ENCODE measurements around the gene SLC34A3.
A peak's percentile ranks its signal among the peaks of the same experiment; 100 is the strongest.

SLC34A3 gene

DNA sequence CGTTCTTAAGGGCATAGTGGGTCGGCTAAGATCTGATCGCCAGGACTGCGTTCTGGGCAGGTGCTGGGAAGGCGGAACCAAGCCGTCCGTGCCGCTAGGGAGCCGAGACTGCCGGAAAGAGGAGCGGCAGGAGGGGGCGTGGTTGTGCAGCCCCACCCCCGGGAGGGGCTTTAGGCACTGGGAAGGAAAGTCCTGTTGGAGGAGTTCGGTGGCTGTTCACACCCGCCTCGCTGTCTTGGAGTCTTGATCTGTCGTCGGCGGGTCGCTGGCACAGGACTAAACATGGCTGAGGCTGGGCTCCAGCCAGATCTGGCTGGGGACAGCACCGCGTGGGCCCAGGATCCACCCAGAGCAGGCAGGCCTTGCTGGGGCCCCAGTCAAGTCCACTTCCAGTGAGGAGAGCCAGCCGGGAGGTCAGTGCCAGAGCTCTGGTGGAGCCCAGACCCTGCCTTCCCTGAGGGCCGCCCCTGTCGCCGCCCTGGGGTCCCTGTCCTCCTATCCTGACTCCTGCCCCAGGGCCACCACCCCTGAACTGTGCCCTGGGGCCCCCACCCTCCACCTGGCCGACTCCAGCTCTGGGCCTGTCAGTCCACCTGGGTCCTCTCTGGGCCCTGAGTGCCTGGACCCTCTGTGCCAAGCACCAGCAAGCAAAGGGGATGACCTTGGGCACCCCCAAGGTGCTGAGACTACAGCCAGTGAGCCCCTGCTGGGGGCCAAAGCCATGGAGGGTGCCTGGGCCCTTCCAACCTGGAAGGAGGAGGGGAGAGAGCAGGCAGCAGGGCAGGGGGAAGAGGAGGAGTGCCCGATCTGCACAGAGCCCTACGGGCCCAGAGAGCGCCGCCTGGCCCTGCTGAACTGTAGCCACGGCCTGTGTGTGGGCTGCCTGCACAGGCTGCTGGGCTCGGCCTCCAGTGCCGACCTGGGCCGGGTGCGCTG is 13.2 kb upstream of the SLC34A3 start:
- H3K27ac Mint-ChIP-seq: no peak overlapping the region

GRCh38 chr9:137218212-137218753 is 12.4 kb upstream of the SLC34A3 start:
- no peak for DNase-seq
- Mint-ChIP-seq H3K4me3 (no peak overlapping the region), H3K27ac (no peak overlapping the region), H3K27me3 (no peaks in the 10 kb centered on the region), H3K9me3 (no peaks in the 10 kb centered on the region), H3K4me1 (peaks cover 7% of the 10 kb centered on the region), H3K36me3 (no peaks in the 10 kb centered on the region)
- CTCF ChIA-PET: no interaction called here

More for the DNA sequence above, 13.2 kb upstream of the SLC34A3 start:
- Mint-ChIP-seq H3K4me1 (peaks cover 2% of the 10 kb centered on the region), H3K27me3 (no peaks in the 10 kb centered on the region), H3K36me3 (peaks cover 3% of the 10 kb centered on the region), H3K4me3 (no peak overlapping the region), H3K9me3 (no peaks in the 10 kb centered on the region)
- CTCF ChIA-PET: interaction anchor here (0.6 to 1.2 kb wide), 3 partner anchors 19 to 203 kb away, joined by 3 to 5 read pairs (median 4); no protein-coding TSS in a partner anchor
- no peak for DNase-seq

GRCh38 chr9:137218754-137219271 is 11.9 kb upstream of the SLC34A3 start:
- H3K4me1 Mint-ChIP-seq: peaks cover 7% of the 10 kb centered on the region
- no peaks in the 10 kb centered on the region for H3K27me3 Mint-ChIP-seq
- no peaks in the 10 kb centered on the region for H3K9me3 Mint-ChIP-seq
- no peak overlapping the region for H3K27ac Mint-ChIP-seq
- no peak overlapping the region for H3K4me3 Mint-ChIP-seq
- no peak for DNase-seq
- no peaks in the 10 kb centered on the region for H3K36me3 Mint-ChIP-seq
- CTCF ChIA-PET: no interaction called here

DNA sequence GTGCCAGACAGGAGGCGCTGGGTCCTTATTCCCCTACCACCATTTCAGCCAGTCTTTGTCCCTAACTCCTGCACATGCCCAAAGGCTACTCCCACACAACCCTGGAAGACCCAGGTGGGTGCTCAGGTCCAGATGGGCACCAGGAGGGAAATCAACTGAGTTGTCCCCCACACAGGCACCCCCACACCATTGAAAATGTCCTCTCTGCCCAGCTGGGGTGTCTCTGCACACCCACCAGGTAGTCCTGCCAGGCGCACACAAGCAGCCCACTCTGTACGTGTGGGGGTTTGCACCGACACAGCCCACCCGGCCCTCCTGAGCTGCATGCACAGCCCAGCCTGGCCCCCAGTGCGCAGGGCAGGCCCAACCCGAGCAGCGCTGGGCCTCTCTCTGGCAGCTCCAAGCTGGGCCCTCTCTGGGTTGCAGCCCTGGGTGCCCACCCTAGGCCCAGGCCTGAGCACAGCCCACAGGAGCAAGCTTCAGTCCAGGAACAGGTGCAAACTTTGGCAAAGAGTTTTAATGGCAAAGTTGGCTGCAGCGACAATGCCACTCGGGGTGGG is 10.9 kb upstream of the SLC34A3 start:
- Mint-ChIP-seq H3K36me3 (no peaks in the 10 kb centered on the region), H3K4me3 (peak overlapping the region; percentile 21), H3K27ac (no peak overlapping the region), H3K9me3 (no peaks in the 10 kb centered on the region), H3K27me3 (no peaks in the 10 kb centered on the region), H3K4me1 (peaks cover 14% of the 10 kb centered on the region)
- CTCF ChIA-PET: interaction anchor here (1.5 kb wide), 1 partner anchor 17 kb away, joined by 3 read pairs; no protein-coding TSS in a partner anchor
- DNase-seq: no peak

DNA sequence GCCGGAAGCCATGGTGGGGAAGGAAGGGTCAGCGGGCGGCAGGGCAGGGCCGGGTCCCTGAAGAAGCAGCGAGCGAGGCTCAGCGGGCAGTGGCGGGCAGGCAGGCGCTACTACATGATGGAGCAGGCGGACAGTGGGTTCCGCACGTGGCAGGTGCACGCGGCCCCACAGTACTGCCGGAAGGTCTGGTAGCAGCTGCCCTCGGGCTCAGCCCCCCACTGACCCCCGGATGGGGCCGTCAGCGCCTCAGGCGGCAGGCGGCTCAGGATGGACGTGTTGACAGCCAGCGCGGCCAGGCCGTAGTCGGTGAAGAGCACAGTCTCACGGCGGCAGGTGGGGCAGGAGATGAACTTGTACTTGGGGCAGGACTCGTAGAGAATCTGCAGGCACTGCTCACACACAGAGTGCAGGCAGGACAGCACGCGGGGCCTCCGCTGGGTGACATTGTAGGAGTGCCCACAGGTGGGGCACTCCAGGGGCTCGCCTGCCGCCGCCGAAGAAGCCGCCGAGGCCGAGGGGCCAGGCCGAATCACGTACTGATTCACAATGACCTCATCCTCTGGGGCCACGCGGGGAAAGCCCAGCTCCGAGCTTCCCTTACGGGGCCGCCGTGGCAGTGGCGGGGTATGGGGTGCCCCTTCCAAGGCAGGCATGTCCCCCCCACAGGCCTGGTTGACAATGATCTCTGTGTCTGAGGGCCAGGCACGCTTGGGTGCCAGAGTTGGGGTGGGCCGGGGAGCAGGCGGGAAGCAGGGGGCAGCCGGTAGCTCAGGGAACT is 10.2 kb upstream of the SLC34A3 start:
- no peaks in the 10 kb centered on the region for H3K36me3 Mint-ChIP-seq
- CTCF ChIA-PET: interaction anchor here (1.5 kb wide), 1 partner anchor 16 kb away, joined by 3 read pairs; no protein-coding TSS in a partner anchor
- H3K9me3 Mint-ChIP-seq: no peaks in the 10 kb centered on the region
- no peak overlapping the region for H3K27ac Mint-ChIP-seq
- H3K27me3 Mint-ChIP-seq: no peaks in the 10 kb centered on the region
- no peak for DNase-seq
- peaks cover 19% of the 10 kb centered on the region for H3K4me1 Mint-ChIP-seq
- peak overlapping the region; percentile 58 for H3K4me3 Mint-ChIP-seq

GRCh38 chr9:137221095-137221505 is 9.6 kb upstream of the SLC34A3 start:
- H3K4me1 Mint-ChIP-seq: peaks cover 19% of the 10 kb centered on the region
- peak overlapping the region; percentile 58 for H3K4me3 Mint-ChIP-seq
- H3K27ac Mint-ChIP-seq: no peak overlapping the region
- CTCF ChIA-PET: interaction anchor here (2.4 kb wide), 1 partner anchor 33 kb away, joined by 7 read pairs; the partner anchor contains the start of genes ANAPC2 and SSNA1
- H3K36me3 Mint-ChIP-seq: no peaks in the 10 kb centered on the region
- H3K9me3 Mint-ChIP-seq: no peaks in the 10 kb centered on the region
- no peaks in the 10 kb centered on the region for H3K27me3 Mint-ChIP-seq
- DNase-seq: no peak

DNA sequence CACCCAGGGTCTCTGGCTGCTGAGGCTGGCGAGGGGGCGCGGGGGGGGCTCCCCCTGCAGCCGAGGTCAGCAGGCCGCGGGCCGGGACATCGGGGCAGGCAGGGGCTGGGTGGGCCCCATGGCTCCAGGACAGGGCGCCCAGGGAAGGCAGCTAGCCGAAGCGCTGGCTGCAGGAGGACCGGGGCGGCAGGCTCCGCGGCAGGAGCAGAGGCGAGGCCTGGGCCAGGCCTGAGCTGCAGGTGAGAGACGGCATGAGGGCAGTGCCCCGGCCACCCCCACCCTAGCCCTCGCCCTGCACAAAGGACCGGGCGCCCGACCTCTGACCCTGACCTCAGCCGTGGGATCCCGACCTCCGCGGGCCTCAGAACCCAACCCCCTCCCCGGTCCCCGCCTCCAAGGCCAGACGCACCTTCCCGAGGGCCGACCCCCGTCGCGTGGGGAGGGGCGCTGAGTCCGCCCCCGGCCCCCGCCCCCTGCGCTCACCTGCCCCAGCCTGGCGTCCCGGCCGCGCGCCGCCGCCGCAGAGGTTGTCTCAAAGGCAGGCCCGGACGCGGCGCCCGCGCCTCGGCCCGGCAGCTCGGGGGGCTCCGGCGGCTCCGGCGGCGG is 9.1 kb upstream of the SLC34A3 start:
- Mint-ChIP-seq H3K36me3 (no peaks in the 10 kb centered on the region), H3K27ac (no peak overlapping the region), H3K9me3 (no peaks in the 10 kb centered on the region), H3K27me3 (no peaks in the 10 kb centered on the region), H3K4me1 (peaks cover 23% of the 10 kb centered on the region), H3K4me3 (no peak overlapping the region)
- CTCF ChIA-PET: interaction anchor here (1.3 to 2.4 kb wide), 2 partner anchors 33 to 126 kb away, joined by 4 to 7 read pairs; partner anchors contain the start of genes ANAPC2 and SSNA1
- peak; percentile 62 for DNase-seq

GRCh38 chr9:137222190-137223077 is 8.3 kb upstream of the SLC34A3 start, which contains the start of gene RNF208:
TSS of gene RNF208 (minus strand) at chr9:137222240. CDS start at chr9:137221212, 1,028 bp downstream.
- CTCF ChIA-PET: interaction anchor here (0.9 to 6.1 kb wide), 6 partner anchors 14 to 187 kb away, joined by 3 to 45 read pairs (median 4); partner anchors contain the start of genes ANAPC2 and SSNA1
- H3K27me3 Mint-ChIP-seq: peaks cover 1% of the 10 kb centered on the region
- H3K36me3 Mint-ChIP-seq: no peaks in the 10 kb centered on the region
- no peaks in the 10 kb centered on the region for H3K9me3 Mint-ChIP-seq
- H3K27ac Mint-ChIP-seq: peak within 1 kb of the TSS; percentile 84
- peaks cover 22% of the 10 kb centered on the region for H3K4me1 Mint-ChIP-seq
- peak within 1 kb of the TSS; percentile 81 for H3K4me3 Mint-ChIP-seq
- DNase-seq: peak; percentile 44

DNA sequence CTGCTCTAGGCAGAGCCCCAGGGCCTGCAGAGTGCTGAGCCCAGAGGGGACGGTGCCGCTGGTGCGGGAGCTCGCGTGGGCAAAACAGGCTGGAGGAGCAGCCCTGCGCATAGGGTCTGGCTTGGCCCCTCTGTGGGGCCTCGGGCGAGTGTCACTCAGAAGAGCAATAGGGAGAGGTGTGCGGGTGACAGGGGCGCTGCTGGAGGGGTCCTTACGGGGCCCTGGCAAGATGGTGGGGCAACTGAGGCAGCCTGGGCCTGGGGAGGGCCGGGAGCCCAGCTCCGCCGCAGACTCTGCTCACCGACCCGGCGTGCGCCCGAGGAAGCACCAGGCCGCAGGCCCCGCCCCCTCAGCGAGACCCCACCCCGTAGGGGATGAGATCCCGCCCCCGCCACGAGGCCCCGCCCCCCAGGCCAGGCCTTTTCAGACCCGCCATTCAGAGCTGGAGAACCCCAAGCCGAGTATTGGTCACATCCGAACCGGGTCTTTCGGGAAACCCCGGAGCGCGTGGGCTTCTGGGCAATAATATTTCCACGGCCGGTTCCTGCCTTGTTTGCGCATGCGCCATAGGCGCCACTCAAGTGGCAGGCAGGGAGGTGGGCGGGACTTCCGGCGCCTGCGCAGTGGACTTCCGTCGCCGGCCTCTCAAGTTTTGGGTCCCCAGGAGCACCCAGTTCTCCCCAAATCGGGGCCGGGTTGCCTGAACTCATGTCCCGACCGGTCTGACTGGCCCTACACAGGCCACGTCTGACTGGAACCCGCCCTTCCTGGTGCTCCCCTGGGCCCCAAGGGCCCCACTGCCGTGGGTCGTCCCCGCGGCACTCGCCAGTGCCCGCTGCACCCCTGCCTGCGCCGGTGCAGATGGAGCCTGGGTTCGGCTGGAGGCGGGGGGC is 7.4 kb upstream of the SLC34A3 start:
- CTCF ChIA-PET: interaction anchor here (0.9 to 6.1 kb wide), 6 partner anchors 14 to 188 kb away, joined by 3 to 45 read pairs (median 4); partner anchors contain the start of genes ANAPC2 and SSNA1
- Mint-ChIP-seq H3K27me3 (peaks cover 5% of the 10 kb centered on the region), H3K36me3 (no peaks in the 10 kb centered on the region), H3K4me3 (peak overlapping the region; percentile 81), H3K9me3 (no peaks in the 10 kb centered on the region), H3K4me1 (peaks cover 25% of the 10 kb centered on the region), H3K27ac (peak overlapping the region; percentile 84)
- peak; percentile 98 for DNase-seq

DNA sequence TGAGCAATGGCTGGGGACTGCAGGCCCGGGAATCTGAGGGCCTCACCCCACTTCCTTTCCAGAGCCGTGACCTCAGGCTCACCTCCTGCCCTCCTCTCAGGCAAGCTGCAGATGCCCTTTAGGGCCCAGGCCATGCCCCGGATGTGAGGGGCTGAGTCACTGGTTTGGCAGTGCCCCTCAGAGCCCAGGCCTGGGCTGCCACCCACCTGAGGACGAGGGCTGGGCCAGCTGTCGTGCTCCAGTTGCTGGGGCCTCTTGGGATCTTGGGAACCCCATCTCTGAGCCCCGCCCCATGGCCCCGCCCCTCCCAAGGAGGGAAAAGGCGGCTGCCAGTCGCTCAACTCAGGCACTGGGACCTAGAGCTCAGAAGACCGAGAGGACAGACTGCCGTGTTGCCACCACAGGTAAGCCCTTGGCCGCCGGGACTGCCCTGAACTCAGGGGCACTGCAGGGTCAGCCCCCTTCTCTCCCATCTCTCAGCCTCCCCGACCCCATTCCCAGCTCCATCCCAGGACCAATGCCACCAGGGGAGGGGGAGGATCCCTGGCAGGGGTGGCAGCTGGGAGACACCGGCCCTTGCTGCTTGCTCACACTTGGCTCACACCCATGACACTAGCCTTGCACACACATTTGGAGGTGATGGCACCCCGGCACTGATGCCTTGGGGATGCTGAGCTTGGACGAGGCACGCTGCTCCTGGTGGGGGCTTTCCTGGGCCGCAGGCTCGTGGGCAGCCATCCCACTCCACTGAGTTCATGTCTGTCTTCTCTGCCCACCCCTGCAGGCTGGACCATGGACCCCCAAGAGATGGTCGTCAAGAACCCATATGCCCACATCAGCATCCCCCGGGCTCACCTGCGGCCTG is 5.6 kb upstream of the SLC34A3 start, which contains the start of gene CYSRT1:
CYSRT1 (plus strand) TSS at position 345 of the 865 bp plus-strand sequence; CDS start at position 793, 448 bp downstream.
- Mint-ChIP-seq H3K27ac (peak within 1 kb of the TSS; percentile 84), H3K27me3 (peaks cover 16% of the 10 kb centered on the region), H3K4me1 (peaks cover 25% of the 10 kb centered on the region), H3K36me3 (no peaks in the 10 kb centered on the region), H3K4me3 (peak within 1 kb of the TSS; percentile 81), H3K9me3 (no peaks in the 10 kb centered on the region)
- peak; percentile 53 for DNase-seq
- CTCF ChIA-PET: interaction anchor here (0.7 to 6.1 kb wide), 10 partner anchors 12 to 196 kb away, joined by 3 to 45 read pairs (median 4); partner anchors contain the start of genes ANAPC2 and SSNA1

All from activated naive CD4-positive, alpha-beta T cell treated with anti-CD3 and anti-CD28 coated beads, Interleukin-2, amount 10 ng/mL, durations not matched to agents 7 days and 5 days (primary cell).